K562 (cell line): ENCODE results near the gene DIAPH1. TPM values are rescaled to one million over a fixed set of nuclear protein-coding genes. Genes with fewer than 3 reads are reported as not detected.

ENCODE experiments used
- ATAC-seq: fragments of 200-7000 bp; cut with Tn5 transposase; 3 replicates; pipeline ENCODE4 v1.9.1; 2020; ENCODE audit warnings: moderate library complexity
- BruUV-seq: library from RNA; stranded (reverse); fragments of 400-500 nt; replicated peaks from 2 replicates; lab custom pipeline; 2021; lab: Mats Ljungman, UMichigan
- CTCF ChIA-PET: fragments of 300-600 bp; formaldehyde crosslinking; extraction: SDS; loops from one replicate; lab custom pipeline; 2021; ENCODE audit warnings: low intra/inter-chr PET ratio; lab: Yijun Ruan, JAX
- POLR2A ChIA-PET: fragments of 300-600, 350-650 bp; sonication (Branson Sonifier 250); formaldehyde crosslinking; extraction: SDS; loops from one replicate; lab custom pipeline; 2021; ENCODE audit warnings: antibody characterized with exemption, inconsistent platforms; lab: Yijun Ruan, JAX
- DNase-seq, 4 experiments: peaks; one replicate each; pipeline versions ENCODE4 v3.0.0 to v3.0.0-alpha.2; 2011 to 2018; ENCODE audit warnings: low spot score in 3 of 4, mixed read lengths in 3 of 4; ENCODE audit errors: extremely low read depth in 1 of 4
- FAIRE-seq: peaks from 2 replicates; lab custom pipeline; 2011; peaks lifted over from hg19 to GRCh38; lab: Jason Lieb, UNC
- H2AFZ ChIP-seq: 2 replicates; pipeline ENCODE4 v1.6.0; 2011; ENCODE audit warnings: low read depth, low read length, control low read depth, inconsistent platforms
- H3K27ac ChIP-seq: fragments of 200-600 bp; 3 replicates; pipeline ENCODE4 v1.8.0; 2011; ENCODE audit warnings: low read depth, mild to moderate bottlenecking, control low read depth, inconsistent platforms, low read length, moderate library complexity, mixed read lengths; ENCODE audit errors: extremely low read depth
- H3K27me3 ChIP-seq, 2 experiments: fragments of 300-600 bp in 1 of 2; 2 replicates in 1 of 2; 3 replicates in 1 of 2; pipeline versions ENCODE4 v1.6.0 to v1.8.0; 2011; ENCODE audit warnings: inconsistent platforms in 2 of 2, low read length in 2 of 2, mild to moderate bottlenecking in 1 of 2, mixed read lengths in 1 of 2, moderate library complexity in 1 of 2; ENCODE audit not compliant: control insufficient read depth in 2 of 2, insufficient read depth in 2 of 2
- H3K36me3 ChIP-seq: fragments of 300-600 bp; 3 replicates; pipeline ENCODE4 v1.8.0; 2011; ENCODE audit warnings: mild to moderate bottlenecking, low read length, inconsistent platforms; ENCODE audit not compliant: control insufficient read depth, insufficient read depth
- H3K4me1 ChIP-seq, 2 experiments: fragments of 200-600 bp in 1 of 2; replicated peaks in 1 of 2; 2 replicates in 1 of 2; 3 replicates in 1 of 2; pipeline versions ENCODE4 v1.5.1 to v1.8.0; 2011; ENCODE audit warnings: inconsistent platforms in 2 of 2, low read length in 2 of 2, mild to moderate bottlenecking in 1 of 2, mixed read lengths in 1 of 2, moderate library complexity in 1 of 2; ENCODE audit not compliant: control insufficient read depth in 2 of 2, insufficient read depth in 2 of 2
- H3K4me2 ChIP-seq: 2 replicates; pipeline ENCODE4 v1.6.1; 2011; ENCODE audit warnings: low read length, control low read depth, inconsistent platforms, mixed read lengths; ENCODE audit not compliant: insufficient read depth
- H3K4me3 ChIP-seq: fragments of 200-600 bp; sonication (generic), shearing (Covaris generic); 2 replicates; pipeline ENCODE4 v1.5.1; 2016; ENCODE audit warnings: control low read depth, inconsistent platforms
- H3K79me2 ChIP-seq: fragments of 200-600 bp; 3 replicates; pipeline ENCODE4 v1.8.0; 2011; ENCODE audit warnings: low read length, inconsistent platforms; ENCODE audit not compliant: control insufficient read depth, insufficient read depth
- H3K9ac ChIP-seq, 2 experiments: 2 replicates each; pipeline versions ENCODE4 v1.6.0 to v1.6.1; 2011; ENCODE audit warnings: low read depth in 2 of 2, low read length in 2 of 2, control low read depth in 1 of 2, inconsistent platforms in 1 of 2, mild to moderate bottlenecking in 1 of 2, mixed read lengths in 1 of 2; ENCODE audit not compliant: insufficient read depth in 1 of 2
- H3K9me1 ChIP-seq: one replicate; pipeline ENCODE4 v1.6.0; 2011; ENCODE audit warnings: inconsistent platforms, mild to moderate bottlenecking, low read length, moderate library complexity; ENCODE audit not compliant: control insufficient read depth, insufficient read depth
- H3K9me3 ChIP-seq: replicated peaks from 2 replicates; pipeline ENCODE4 v1.5.1; 2011; ENCODE audit warnings: low read depth, low read length, inconsistent platforms; ENCODE audit not compliant: control insufficient read depth, insufficient read depth
- H4K20me1 ChIP-seq: replicated peaks from 2 replicates; pipeline ENCODE4 v1.6.1; 2011; ENCODE audit warnings: low read length, inconsistent platforms, mixed read lengths; ENCODE audit not compliant: control insufficient read depth, insufficient read depth
- ADNP ChIP-seq: fragments of 200-800 bp; sonication (Bioruptor generic); IDR thresholded peaks from 2 replicates; pipeline ENCODE4 v1.6.1; 2016; ENCODE audit warnings: missing genetic modification characterization, missing compliant biosample characterization
- BCOR ChIP-seq: fragments of 450-650 bp; IDR thresholded peaks from 2 replicates; pipeline ENCODE4 v1.6.1; 2016
- ESRRA ChIP-seq: fragments of 450-650 bp; IDR thresholded peaks from 2 replicates; pipeline ENCODE4 v1.6.1; 2014; ENCODE audit warnings: low read depth, mild to moderate bottlenecking, moderate library complexity, borderline replicate concordance
- KDM1A ChIP-seq, 2 experiments: fragments of 450-650 bp; IDR thresholded peaks; 2 replicates each; pipeline ENCODE4 v1.6.1; 2016; ENCODE audit warnings: mild to moderate bottlenecking in 2 of 2
- RBM25 ChIP-seq: fragments of 200-400 bp; formaldehyde crosslinking; IDR thresholded peaks from 2 replicates; pipeline ENCODE4 v1.6.1; 2018; ENCODE audit warnings: low read length, low read depth, moderate library complexity; ENCODE audit not compliant: severe bottlenecking
- SPI1 ChIP-seq: IDR thresholded peaks from 2 replicates; pipeline ENCODE4 v1.6.1; 2011; ENCODE audit warnings: low read depth, low read length, control low read depth, borderline replicate concordance
- ZNF146 ChIP-seq: IDR thresholded peaks from one replicate; pipeline ENCODE4 v1.6.1; 2018; ENCODE audit warnings: missing compliant biosample characterization; ENCODE audit not compliant: unreplicated experiment
- in situ Hi-C: fragments of 300-500 bp; cut with MboI; formaldehyde crosslinking; loops from 4 replicates; pipeline ENCODE4 v1.15.0; 2018; ENCODE audit warnings: inconsistent platforms, mixed read lengths
- intact Hi-C: fragments of 100-400 bp; cut with micrococcal nuclease; formaldehyde crosslinking; loops from 2 replicates; pipeline ENCODE4 v1.14.2; 2022
- polyA plus RNA-seq, 8 experiments: library from polyadenylated mRNA; depleted of rRNA in 4 of 8; stranded (reverse) in 5 of 8; unstranded in 3 of 8; fragments of >200 nt; fragmentation: Nextera tagmentation in 2 of 8; fragmentation: Illumina TruSeq in 1 of 8; extraction: Ambion mirVana in 2 of 8; extraction: Trizol in 1 of 8; gene quantifications; 2 replicates each; pipeline versions ENCODE4 v1.2.1 to v1.2.3, GENCODE V29; 2011 to 2014; ENCODE audit warnings: inconsistent platforms in 1 of 8, missing spikeins in 1 of 8
- total RNA-seq, 7 experiments: library from RNA; depleted of rRNA in 6 of 7; stranded (reverse); fragments of >200 nt in 6 of 7; fragmentation: Illumina TruSeq in 2 of 7; extraction: Trizol in 2 of 7; gene quantifications; 2 replicates each; pipeline versions ENCODE4 v1.2.1 to v1.2.3, GENCODE V29; 2011 to 2021; ENCODE audit warnings: low replicate concordance in 1 of 7

Gene DIAPH1
- total and polyA plus RNA-seq, 9 of the 15 experiments (the other 6 are each of a cell fraction or from before 2014, with no cell fraction given) = 60.8 to 328 (median 97.8) TPM

DNA sequence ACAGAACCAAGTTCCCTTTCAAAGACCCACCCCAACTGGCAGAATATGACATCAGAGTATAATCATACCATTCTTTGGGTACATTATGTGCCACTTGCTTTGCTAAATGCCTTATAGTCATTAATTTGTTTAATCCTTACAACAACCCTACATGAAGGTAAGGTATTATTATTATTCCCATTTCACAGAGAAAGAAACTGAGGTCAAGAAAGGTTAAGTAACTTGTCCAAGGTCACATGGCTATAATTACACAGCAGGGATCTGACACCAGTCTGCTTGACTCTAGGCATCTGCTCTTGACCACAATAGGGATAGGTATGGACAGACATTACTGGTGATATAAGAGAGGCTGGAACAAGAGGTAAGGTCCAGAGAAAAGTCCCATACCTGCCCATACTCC is 31.2 kb upstream of the DIAPH1 start:
- Histone ChIP-seq H3K4me3 (no peak overlapping the region), H2AFZ (no peak overlapping the region), H3K9me3 (no peaks in the 10 kb centered on the region), H3K27me3 (no peaks in the 10 kb centered on the region)
- TF ChIP-seq ESRRA (peak; percentile 95), ADNP (tag) (peak; percentile 73; the same call in 1 of the 2 replicates), BCOR (peak; percentile 88), RBM25 (peak; percentile 96), KDM1A (IDR thresholded peaks at IDR 0.05) (peak; percentile 68 to 74), ZNF146 (CRISPR knock-in tag) (no peak), SPI1 (no peak)
- TF ChIP-seq, all 486 proteins: peak for 5
- H3K79me2 ChIP-seq = peaks cover 3% of the 10 kb centered on the region; the same call in 1 of the 3 replicates
- no peak overlapping the region; a peak in 1 of 4 replicates for H3K9ac ChIP-seq
- in situ Hi-C loops = no loop called here
- no peak for DNase-seq
- peak overlapping the region; percentile 89 for H3K4me2 ChIP-seq
- peaks cover 4% of the 10 kb centered on the region for H3K9me1 ChIP-seq
- ATAC-seq = no peak
- peaks cover 9 to 30% of the 10 kb centered on the region in 2 experiments for H3K4me1 ChIP-seq
- intact Hi-C loops = no loop called here
- FAIRE-seq = no peak
- no peak overlapping the region for H3K27ac ChIP-seq
- no peaks in the 10 kb centered on the region for H4K20me1 ChIP-seq
- ChIA-PET CTCF (no interaction called here), POLR2A (no interaction called here)
- peaks cover 18% of the 10 kb centered on the region; the same call in 2 of the 3 replicates for H3K36me3 ChIP-seq
- BruUV-seq = TSS peak; percentile 52
